DOHH2 (cell line): Measurements from ENCODE around the gene SPIN1.

Experiments used
- EZH2phosphoT487 ChIP-seq: fragments of 200-600 bp; sonication (generic); IDR thresholded peaks from 2 replicates; pipeline ENCODE4 v1.6.1; 2017; ENCODE audit warnings: borderline replicate concordance, mild to moderate bottlenecking, antibody characterized with exemption, low read length, moderate library complexity, mixed read lengths
- TF ChIP-seq, protein P1 (sequence below): fragments of 200-600 bp; sonication (generic); IDR thresholded peaks from one replicate; pipeline ENCODE4 v1.5.1; 2014; ENCODE audit warnings: antibody characterized with exemption, mild to moderate bottlenecking, low read depth, low read length; ENCODE audit not compliant: poor library complexity, severe bottlenecking

GRCh38 chr9:88379352-88379751 lies 8.9 kb upstream of the SPIN1 start:
- TF ChIP-seq, protein P1, sequence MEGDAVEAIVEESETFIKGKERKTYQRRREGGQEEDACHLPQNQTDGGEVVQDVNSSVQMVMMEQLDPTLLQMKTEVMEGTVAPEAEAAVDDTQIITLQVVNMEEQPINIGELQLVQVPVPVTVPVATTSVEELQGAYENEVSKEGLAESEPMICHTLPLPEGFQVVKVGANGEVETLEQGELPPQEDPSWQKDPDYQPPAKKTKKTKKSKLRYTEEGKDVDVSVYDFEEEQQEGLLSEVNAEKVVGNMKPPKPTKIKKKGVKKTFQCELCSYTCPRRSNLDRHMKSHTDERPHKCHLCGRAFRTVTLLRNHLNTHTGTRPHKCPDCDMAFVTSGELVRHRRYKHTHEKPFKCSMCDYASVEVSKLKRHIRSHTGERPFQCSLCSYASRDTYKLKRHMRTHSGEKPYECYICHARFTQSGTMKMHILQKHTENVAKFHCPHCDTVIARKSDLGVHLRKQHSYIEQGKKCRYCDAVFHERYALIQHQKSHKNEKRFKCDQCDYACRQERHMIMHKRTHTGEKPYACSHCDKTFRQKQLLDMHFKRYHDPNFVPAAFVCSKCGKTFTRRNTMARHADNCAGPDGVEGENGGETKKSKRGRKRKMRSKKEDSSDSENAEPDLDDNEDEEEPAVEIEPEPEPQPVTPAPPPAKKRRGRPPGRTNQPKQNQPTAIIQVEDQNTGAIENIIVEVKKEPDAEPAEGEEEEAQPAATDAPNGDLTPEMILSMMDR, result no peak
- TF ChIP-seq EZH2phosphoT487, result no peak
